Activated CD8-positive, alpha-beta T cell treated with anti-CD3 and anti-CD28 coated beads for 36 hours (primary cell): ENCODE results near the gene CCR2. TPM values are rescaled to one million over a fixed set of nuclear protein-coding genes. Genes with fewer than 3 reads are reported as not detected.
A peak's percentile ranks its signal among the peaks of the same experiment; 100 is the strongest.

Source experiments
- ATAC-seq: fragments of 200-7000 bp; cut with Tn5 transposase; one replicate; pipeline ENCODE4 v1.10.0; 2021; ENCODE audit warnings: mild to moderate bottlenecking, moderate library complexity
- CTCF ChIA-PET: fragments of 350-600 bp; sonication (Branson Sonifier 250); formaldehyde crosslinking; loops from one replicate; lab custom pipeline; 2021; ENCODE audit warnings: antibody characterized with exemption; lab: Charles Lee
- POLR2A ChIA-PET: fragments of 350-600 bp; sonication (Branson Sonifier 250); formaldehyde crosslinking; loops from one replicate; lab custom pipeline; 2021; ENCODE audit warnings: antibody characterized with exemption; lab: Charles Lee
- DNase-seq: peaks from one replicate; pipeline ENCODE4 v3.0.0-alpha.2; 2020
- H3K27ac Mint-ChIP-seq: one replicate; pipeline ENCODE4 v1.8.0; 2021; ENCODE audit warnings: mild to moderate bottlenecking, mixed read lengths
- H3K27me3 Mint-ChIP-seq: one replicate; pipeline ENCODE4 v1.8.0; 2021; ENCODE audit warnings: mixed read lengths
- H3K36me3 Mint-ChIP-seq: one replicate; pipeline ENCODE4 v1.8.0; 2021; ENCODE audit warnings: low read depth, mixed read lengths
- H3K4me1 Mint-ChIP-seq: one replicate; pipeline ENCODE4 v1.8.0; 2021; ENCODE audit warnings: low read depth, mixed read lengths
- H3K4me3 Mint-ChIP-seq: one replicate; pipeline ENCODE4 v1.8.0; 2021; ENCODE audit warnings: mild to moderate bottlenecking, moderate library complexity, mixed read lengths
- H3K9me3 Mint-ChIP-seq: one replicate; pipeline ENCODE4 v1.8.0; 2021; ENCODE audit warnings: mixed read lengths
- CTCF ChIP-seq: fragments of 200-600 bp; IDR thresholded peaks from one replicate; pipeline ENCODE4 v1.8.0; 2022; ENCODE audit warnings: antibody characterized with exemption, mild to moderate bottlenecking
- intact Hi-C: fragments of 100-400 bp; cut with micrococcal nuclease; formaldehyde crosslinking; loops from one replicate; pipeline ENCODE4 v1.10.0; 2022
- total RNA-seq, 2 experiments: library from RNA; stranded (reverse); gene quantifications; one replicate each; pipeline ENCODE4 v1.2.3, GENCODE V29; 2021

CCR2 gene
- total RNA-seq, 2 experiments from 2014 or later, result 0.81 to 0.83 TPM

DNA sequence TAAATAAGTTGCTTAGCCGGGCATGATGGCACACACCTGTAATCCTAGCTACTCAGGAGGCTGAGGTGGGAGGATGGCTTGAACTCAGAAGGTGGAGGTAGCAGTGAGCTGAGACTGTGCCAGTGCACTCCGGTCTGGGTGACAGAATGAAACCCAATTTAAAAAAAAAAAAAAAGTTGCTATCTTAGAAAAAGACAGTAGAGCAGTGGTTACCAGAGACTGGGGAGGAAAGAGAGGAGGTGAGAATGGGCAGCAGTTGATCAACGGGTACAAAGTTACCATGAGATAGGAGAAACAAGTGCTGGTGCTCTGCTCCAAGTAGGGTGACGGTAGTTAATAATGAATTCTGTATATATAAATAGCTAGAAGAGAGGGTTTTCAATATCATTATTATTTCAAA is 821 bp upstream of the CCR2 start:
- Mint-ChIP-seq H3K27me3 (peaks cover 22% of the 10 kb centered on the region), H3K4me1 (peaks cover 60% of the 10 kb centered on the region), H3K27ac (peak overlapping the region; percentile 31), H3K4me3 (no peak overlapping the region), H3K36me3 (peaks cover 2% of the 10 kb centered on the region), H3K9me3 (peaks cover 4% of the 10 kb centered on the region)
- no peak for TF ChIP-seq CTCF
- ATAC-seq, result no peak
- intact Hi-C loops, result no loop called here
- no peak for DNase-seq
- CTCF ChIA-PET, result interaction anchor here (0.6 to 1.3 kb wide), 2 partner anchors 17 to 181 kb away, joined by 3 to 7 read pairs; partner anchors contain the start of gene CCR5
- POLR2A ChIA-PET, result interaction anchor here (0.9 to 1.4 kb wide), 2 partner anchors 54 to 58 kb away, joined by 3 to 4 read pairs; partner anchors contain the start of genes CCR5AS and CCRL2

DNA sequence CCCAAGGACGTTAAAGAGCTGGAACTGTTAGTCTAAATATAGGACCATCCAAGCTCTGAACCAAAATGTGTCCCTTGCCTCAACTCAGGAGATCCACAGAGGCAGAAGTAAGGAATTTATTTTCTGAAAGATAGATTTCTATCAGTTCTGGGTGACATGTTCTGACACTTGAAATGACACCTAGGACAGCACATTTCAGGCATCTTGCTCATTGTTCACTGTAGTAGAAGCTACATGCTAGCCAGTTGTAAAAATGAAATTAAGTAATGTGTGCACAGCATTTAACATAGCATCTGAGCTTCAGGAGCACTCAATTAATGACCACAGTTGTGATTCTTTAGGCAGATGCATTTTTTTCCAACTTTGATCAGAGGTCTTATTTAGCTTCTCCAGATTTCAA is 567 bp downstream of the CCR2 start:
- Mint-ChIP-seq H3K9me3 (no peaks in the 10 kb centered on the region), H3K4me3 (peak overlapping the region; percentile 44), H3K27ac (peak overlapping the region; percentile 70), H3K36me3 (no peaks in the 10 kb centered on the region), H3K27me3 (peaks cover 24% of the 10 kb centered on the region), H3K4me1 (peaks cover 52% of the 10 kb centered on the region)
- ChIA-PET POLR2A (interaction anchor here (0.8 to 1.4 kb wide), 4 partner anchors 14 to 242 kb away, joined by 3 to 4 read pairs (median 4); no protein-coding TSS in a partner anchor), CTCF (interaction anchor here (0.8 to 1.7 kb wide), 8 partner anchors 14 to 277 kb away, joined by 3 to 7 read pairs (median 3); partner anchors contain the start of gene CCR5)
- no peak for TF ChIP-seq CTCF
- DNase-seq (no peak), ATAC-seq (no peak)
- intact Hi-C loops, result no loop called here

DNA sequence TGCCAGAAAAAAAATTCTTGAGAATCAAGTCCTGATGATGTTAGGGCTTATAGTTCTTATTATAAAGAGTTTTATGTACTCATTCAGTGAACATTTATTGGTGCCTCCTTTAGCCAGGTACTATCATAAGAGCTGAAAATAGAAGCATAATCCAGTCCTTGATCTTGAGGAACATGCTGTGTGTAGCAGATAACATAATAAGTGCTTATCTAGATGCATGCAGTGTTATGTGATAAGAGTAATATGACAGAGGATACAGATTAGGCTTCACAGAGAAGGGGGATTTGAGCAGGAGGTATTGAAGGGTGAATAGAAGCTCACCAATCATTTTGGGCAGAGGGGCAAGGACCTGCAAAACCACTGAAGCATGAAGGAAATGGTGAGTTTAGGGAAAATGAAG is 1.1 kb downstream of the CCR2 start:
- ATAC-seq, result no peak
- ChIA-PET POLR2A (interaction anchor here (0.8 to 1.4 kb wide), 5 partner anchors 14 to 241 kb away, joined by 3 to 4 read pairs (median 3); no protein-coding TSS in a partner anchor), CTCF (interaction anchor here (0.8 to 1.7 kb wide), 6 partner anchors 13 to 278 kb away, joined by 3 to 5 read pairs (median 3); no protein-coding TSS in a partner anchor)
- Mint-ChIP-seq H3K9me3 (no peaks in the 10 kb centered on the region), H3K27me3 (peaks cover 24% of the 10 kb centered on the region), H3K4me1 (peaks cover 51% of the 10 kb centered on the region), H3K4me3 (peak overlapping the region; percentile 7), H3K36me3 (no peaks in the 10 kb centered on the region), H3K27ac (no peak overlapping the region)
- no peak for TF ChIP-seq CTCF
- DNase-seq, result no peak
- intact Hi-C loops, result no loop called here

DNA sequence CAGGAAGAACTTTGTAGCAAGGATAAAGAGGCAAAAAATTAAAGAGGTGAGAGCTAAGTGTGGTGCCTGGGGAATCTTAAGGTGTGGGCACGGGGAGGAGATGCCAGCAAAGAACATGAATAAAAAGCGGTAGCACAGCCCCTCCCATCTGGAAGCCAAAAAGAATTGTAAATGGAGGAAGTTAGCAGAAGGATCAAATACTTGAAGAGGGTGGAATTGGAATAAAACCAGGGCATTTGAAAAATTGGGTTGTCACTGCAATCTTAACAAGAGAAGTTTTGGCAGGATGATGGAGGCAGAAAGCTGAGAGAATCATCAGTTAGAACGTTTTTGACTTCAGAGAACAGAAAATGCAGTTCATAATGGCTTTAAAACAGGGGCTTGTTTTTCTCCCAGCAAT is 2.4 kb downstream of the CCR2 start:
- H3K4me3 Mint-ChIP-seq, result peak overlapping the region; percentile 15
- ChIA-PET CTCF (interaction anchor here (1.4 to 1.5 kb wide), 2 partner anchors 12 to 80 kb away, joined by 4 to 5 read pairs; no protein-coding TSS in a partner anchor), POLR2A (interaction anchor here (1.4 kb wide), 1 partner anchor 21 kb away, joined by 3 read pairs; no protein-coding TSS in a partner anchor)
- intact Hi-C loops, result no loop called here
- no peaks in the 10 kb centered on the region for H3K9me3 Mint-ChIP-seq
- no peak for TF ChIP-seq CTCF
- ATAC-seq, result no peak
- peaks cover 24% of the 10 kb centered on the region for H3K27me3 Mint-ChIP-seq
- peaks cover 53% of the 10 kb centered on the region for H3K4me1 Mint-ChIP-seq
- no peaks in the 10 kb centered on the region for H3K36me3 Mint-ChIP-seq
- no peak for DNase-seq
- peak overlapping the region; percentile 17 for H3K27ac Mint-ChIP-seq

- Mint-ChIP-seq H3K27ac (no peak overlapping the region), H3K4me3 (no peak overlapping the region), H3K27me3 (peaks cover 19% of the 10 kb centered on the region), H3K9me3 (no peaks in the 10 kb centered on the region), H3K4me1 (peaks cover 51% of the 10 kb centered on the region), H3K36me3 (no peaks in the 10 kb centered on the region)
- intact Hi-C loops, result no loop called here
- ChIA-PET POLR2A (interaction anchor here (1.4 kb wide), 1 partner anchor 22 kb away, joined by 3 read pairs; no protein-coding TSS in a partner anchor), CTCF (interaction anchor here (1.4 kb wide), 1 partner anchor 80 kb away, joined by 4 read pairs; no protein-coding TSS in a partner anchor)
- no peak for TF ChIP-seq CTCF
- DNase-seq, result no peak
- no peak for ATAC-seq
These were observed 3.0 kb downstream of the CCR2 start for GRCh38 chr3:46356909-46357308.
